GM12801 (cell line): ENCODE results near the gene FRAS1.

ENCODE experiments used
- CTCF ChIP-seq: IDR thresholded peaks from one replicate; pipeline ENCODE4 v1.5.1; 2011; ENCODE audit warnings: control low read depth; ENCODE audit not compliant: insufficient read length; ENCODE audit errors: extremely low read depth

FRAS1 gene

GRCh38 chr4:78591404-78591803, 534.3 kb downstream of the FRAS1 start:
- TF ChIP-seq CTCF = no peak

DNA sequence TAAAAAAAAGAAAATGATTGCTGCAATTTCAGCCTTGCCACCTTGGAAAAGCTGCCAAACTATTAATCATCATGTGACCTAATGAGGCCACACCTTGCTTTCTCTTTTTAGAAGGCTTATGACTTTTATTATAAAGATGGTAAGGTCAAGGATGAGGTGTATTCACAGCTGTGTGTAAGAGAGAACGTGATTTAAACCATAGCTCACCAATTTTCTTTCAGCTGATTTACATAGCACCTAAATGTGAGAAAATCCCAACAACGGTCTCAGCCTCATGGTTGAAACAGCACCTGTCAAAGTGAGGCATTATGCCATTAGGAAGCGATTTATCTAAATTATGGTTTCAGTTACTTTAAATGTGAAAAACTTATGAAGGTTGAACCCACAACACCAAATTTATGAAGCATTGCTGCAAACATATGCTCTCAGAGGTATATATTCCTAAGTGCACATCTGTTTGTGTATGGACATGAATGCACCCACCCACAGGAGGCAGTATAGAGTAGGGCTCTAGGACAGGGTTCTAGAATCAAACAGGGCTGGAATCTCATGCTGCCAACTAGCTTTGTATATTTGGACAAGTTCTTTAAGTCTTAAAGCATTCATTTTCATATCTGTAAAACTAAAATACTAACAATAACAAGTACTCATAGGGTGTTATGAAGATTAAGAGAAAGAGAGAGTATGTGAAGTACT, 535.1 kb downstream of the FRAS1 start:
- TF ChIP-seq CTCF = no peak
